HepG2 (cell line): ENCODE results near the gene NFS1. TPM values are rescaled to one million over a fixed set of nuclear protein-coding genes. Genes with fewer than 3 reads are reported as not detected.

Experiments
- HNRNPUL1 ChIP-seq: fragments of 200-400 bp; formaldehyde crosslinking; IDR thresholded peaks from 2 replicates; pipeline ENCODE4 v1.6.1; 2017; ENCODE audit warnings: low read depth, mild to moderate bottlenecking, low read length, moderate library complexity
- IRF1 ChIP-seq: sonication (generic); formaldehyde crosslinking; IDR thresholded peaks from 2 replicates; pipeline ENCODE4 v1.4.0; 2020; ENCODE audit warnings: low read depth, mild to moderate bottlenecking, missing genetic modification reagents
- KLF13 ChIP-seq: sonication (generic); formaldehyde crosslinking; IDR thresholded peaks from 2 replicates; pipeline ENCODE4 v1.4.0; 2020; ENCODE audit warnings: mild to moderate bottlenecking, missing genetic modification reagents
- MTERF4 ChIP-seq: sonication (generic); formaldehyde crosslinking; IDR thresholded peaks from 2 replicates; pipeline ENCODE4 v1.8.0; 2023; ENCODE audit warnings: mild to moderate bottlenecking, missing genetic modification reagents
- MTF1 ChIP-seq: sonication (generic); formaldehyde crosslinking; IDR thresholded peaks from 2 replicates; pipeline ENCODE4 v1.5.0; 2020; ENCODE audit warnings: missing genetic modification reagents
- NRL ChIP-seq: sonication (generic); formaldehyde crosslinking; IDR thresholded peaks from 2 replicates; pipeline ENCODE4 v1.5.0; 2020; ENCODE audit warnings: missing genetic modification reagents, mild to moderate bottlenecking, moderate library complexity, borderline replicate concordance
- RFX5 ChIP-seq: IDR thresholded peaks from 2 replicates; pipeline ENCODE4 v1.6.1; 2011; ENCODE audit warnings: low read depth, low read length, improper control_type of control experiment
- RFXAP ChIP-seq: sonication (generic); formaldehyde crosslinking; IDR thresholded peaks from 2 replicates; pipeline ENCODE4 v1.4.0; 2020; ENCODE audit warnings: missing genetic modification reagents, borderline replicate concordance
- SIN3A ChIP-seq: IDR thresholded peaks from 2 replicates; pipeline ENCODE4 v1.6.1; 2011; ENCODE audit warnings: low read depth, mild to moderate bottlenecking, control low read depth, low read length, borderline replicate concordance
- SMARCC2 ChIP-seq: fragments of 450-650 bp; IDR thresholded peaks from 2 replicates; pipeline ENCODE4 v1.6.1; 2017; ENCODE audit warnings: antibody characterized with exemption, mild to moderate bottlenecking
- SP140L ChIP-seq: sonication (generic); formaldehyde crosslinking; IDR thresholded peaks from 2 replicates; pipeline ENCODE4 v1.4.0; 2020; ENCODE audit warnings: missing genetic modification reagents, borderline replicate concordance
- ZBTB4 ChIP-seq: sonication (generic); formaldehyde crosslinking; IDR thresholded peaks from 2 replicates; pipeline ENCODE4 v1.4.0; 2020; ENCODE audit warnings: missing genetic modification reagents, mild to moderate bottlenecking, borderline replicate concordance
- ZNF124 ChIP-seq: sonication (generic); formaldehyde crosslinking; IDR thresholded peaks from 2 replicates; pipeline ENCODE4 v1.4.0; 2020; ENCODE audit warnings: missing genetic modification reagents
- ZNF235 ChIP-seq: sonication (generic); formaldehyde crosslinking; IDR thresholded peaks from 2 replicates; pipeline ENCODE4 v1.8.1; 2023; ENCODE audit warnings: mild to moderate bottlenecking, missing genetic modification reagents, borderline replicate concordance
- ZNF282 ChIP-seq: fragments of 450-650 bp; IDR thresholded peaks from 2 replicates; pipeline ENCODE4 v1.6.1; 2018; ENCODE audit not compliant: partially characterized antibody
- ZNF337 ChIP-seq: sonication (generic); formaldehyde crosslinking; IDR thresholded peaks from 2 replicates; pipeline ENCODE4 v1.5.1; 2020; ENCODE audit warnings: missing genetic modification reagents, low read depth, mild to moderate bottlenecking, borderline replicate concordance
- ZNF552 ChIP-seq: sonication (generic); formaldehyde crosslinking; IDR thresholded peaks from 2 replicates; pipeline ENCODE4 v1.9.0; 2022; ENCODE audit warnings: missing genetic modification reagents, mild to moderate bottlenecking, borderline replicate concordance
- ZNF619 ChIP-seq: sonication (generic); formaldehyde crosslinking; IDR thresholded peaks from 2 replicates; pipeline ENCODE4 v1.4.0; 2020; ENCODE audit warnings: mild to moderate bottlenecking, missing genetic modification reagents
- ZNF780A ChIP-seq: sonication (generic); formaldehyde crosslinking; IDR thresholded peaks from 2 replicates; pipeline ENCODE4 v1.8.0; 2022; ENCODE audit warnings: mild to moderate bottlenecking, missing genetic modification reagents, moderate library complexity
- ZNF883 ChIP-seq: sonication (generic); formaldehyde crosslinking; IDR thresholded peaks from 2 replicates; pipeline ENCODE4 v1.5.1; 2020; ENCODE audit warnings: mild to moderate bottlenecking, missing genetic modification reagents; ENCODE audit errors: not compliant biosample characterization
- polyA plus RNA-seq, 8 experiments: library from polyadenylated mRNA; depleted of rRNA in 3 of 8; stranded (reverse) in 7 of 8; unstranded in 1 of 8; fragments of >200 nt; fragmentation: Illumina TruSeq in 4 of 8; extraction: Trizol in 4 of 8; gene quantifications; 2 replicates each; pipeline versions ENCODE4 v1.2.1 to v1.2.3, GENCODE V29; 2011 to 2016; ENCODE audit warnings: low read depth in 4 of 8, missing spikeins in 1 of 8, mixed read lengths in 1 of 8; ENCODE audit not compliant: insufficient read depth in 1 of 8
- total RNA-seq, 5 experiments: library from RNA; depleted of rRNA; stranded (reverse); fragments of >200 nt; fragmentation: Illumina TruSeq; extraction: Trizol; gene quantifications; 2 replicates each; pipeline ENCODE4 v1.2.3, GENCODE V29; 2016; ENCODE audit warnings: low read depth in 1 of 5
- TF ChIP-seq, protein P1 (sequence below): sonication (generic); formaldehyde crosslinking; IDR thresholded peaks from 2 replicates; pipeline ENCODE4 v1.8.0; 2022; ENCODE audit warnings: missing genetic modification reagents, low read depth, mild to moderate bottlenecking, borderline replicate concordance
- TF ChIP-seq, protein P2 (sequence below), 2 experiments: sonication (generic) in 1 of 2; formaldehyde crosslinking in 1 of 2; IDR thresholded peaks; 2 replicates each; pipeline versions ENCODE4 v1.5.1 to v1.6.1; 2011 to 2020; ENCODE audit warnings: borderline replicate concordance in 1 of 2, low read depth in 1 of 2, low read length in 1 of 2, mild to moderate bottlenecking in 1 of 2, missing genetic modification reagents in 1 of 2, moderate library complexity in 1 of 2

NFS1 gene
- total and polyA plus RNA-seq, 2 of the 13 experiments (the other 11 are each of a cell fraction or from before 2014, with no cell fraction given), result 65.9 to 88.1 TPM

DNA sequence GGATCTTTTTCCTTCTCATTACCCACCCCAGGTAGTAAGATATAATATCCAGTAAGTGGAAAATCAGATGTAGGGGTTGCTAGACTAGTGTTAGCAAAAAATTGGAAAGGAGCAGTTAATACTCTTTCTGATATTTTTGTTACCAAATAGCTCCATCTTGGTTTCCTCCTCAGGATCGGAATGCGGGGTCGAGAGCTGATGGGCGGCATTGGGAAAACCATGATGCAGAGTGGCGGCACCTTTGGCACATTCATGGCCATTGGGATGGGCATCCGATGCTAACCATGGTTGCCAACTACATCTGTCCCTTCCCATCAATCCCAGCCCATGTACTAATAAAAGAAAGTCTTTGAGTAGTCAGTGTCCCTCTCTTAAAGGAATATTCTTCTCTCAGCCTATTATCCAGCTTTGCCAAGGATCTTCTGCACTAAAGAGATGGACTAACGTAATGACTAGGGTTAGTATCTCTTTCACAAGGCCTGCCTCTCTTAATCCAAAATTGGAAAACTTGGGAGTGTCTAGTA, 1.5 kb upstream of the NFS1 start (continued):
- no peak for TF ChIP-seq ZNF282
- TF ChIP-seq KLF13 (CRISPR knock-in tag), result no peak
- TF ChIP-seq NRL (CRISPR knock-in tag), result no peak
- no peak for TF ChIP-seq IRF1 (CRISPR knock-in tag)
- no peak for TF ChIP-seq ZNF552 (CRISPR knock-in tag)
- TF ChIP-seq ZNF883, result peak; percentile 54
- no peak for TF ChIP-seq MTERF4 (CRISPR knock-in tag)
- TF ChIP-seq RFXAP (CRISPR knock-in tag), result no peak
- TF ChIP-seq ZBTB4 (CRISPR knock-in tag), result no peak
- no peak for TF ChIP-seq ZNF124
- TF ChIP-seq SMARCC2, result no peak
- TF ChIP-seq SIN3A, result 0 out of 2 replicates have a peak, but pooled peaks have one; percentile 41
- no peak for TF ChIP-seq ZNF619 (CRISPR knock-in tag)
- TF ChIP-seq ZNF780A (CRISPR knock-in tag), result no peak
- TF ChIP-seq, protein P1, sequence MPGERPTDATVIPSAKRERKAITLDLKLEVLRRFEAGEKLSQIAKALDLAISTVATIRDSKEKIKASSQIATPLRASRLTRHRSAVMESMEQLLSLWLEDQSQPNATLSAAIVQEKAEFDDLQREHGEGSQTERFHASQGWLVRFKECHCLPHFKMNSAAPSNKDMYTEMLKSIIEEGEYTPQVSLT (CRISPR knock-in tag), result no peak
- no peak for TF ChIP-seq MTF1 (CRISPR knock-in tag)
- TF ChIP-seq SP140L (CRISPR knock-in tag), result no peak
- TF ChIP-seq RFX5, result no peak
- TF ChIP-seq, protein P2, sequence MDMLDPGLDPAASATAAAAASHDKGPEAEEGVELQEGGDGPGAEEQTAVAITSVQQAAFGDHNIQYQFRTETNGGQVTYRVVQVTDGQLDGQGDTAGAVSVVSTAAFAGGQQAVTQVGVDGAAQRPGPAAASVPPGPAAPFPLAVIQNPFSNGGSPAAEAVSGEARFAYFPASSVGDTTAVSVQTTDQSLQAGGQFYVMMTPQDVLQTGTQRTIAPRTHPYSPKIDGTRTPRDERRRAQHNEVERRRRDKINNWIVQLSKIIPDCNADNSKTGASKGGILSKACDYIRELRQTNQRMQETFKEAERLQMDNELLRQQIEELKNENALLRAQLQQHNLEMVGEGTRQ (IDR thresholded peaks at IDR 0.05; ENCODE audit: low read depth, low read length), result no peak
- TF ChIP-seq, protein P2 (CRISPR knock-in tag; IDR thresholded peaks at IDR 0.05; ENCODE audit: borderline replicate concordance), result no peak
- TF ChIP-seq HNRNPUL1, result no peak
- no peak; the same call in 1 of the 2 replicates for TF ChIP-seq ZNF235 (CRISPR knock-in tag)
- 0 out of 2 replicates have a peak, but pooled peaks have one; percentile 33 for TF ChIP-seq ZNF337 (CRISPR knock-in tag)
